Diencephalon (tissue), 1 donor: Measurements from ENCODE around the gene HUS1B. TPM values are rescaled to one million over a fixed set of nuclear protein-coding genes. Genes with fewer than 3 reads are reported as not detected.

Experiments
- total RNA-seq: library from RNA; depleted of rRNA; stranded (reverse); fragments of >200 nt; gene quantifications from one replicate; pipeline ENCODE4 v1.2.3, GENCODE V29; 2014

HUS1B gene
- 1.4 TPM for total RNA-seq

DNA sequence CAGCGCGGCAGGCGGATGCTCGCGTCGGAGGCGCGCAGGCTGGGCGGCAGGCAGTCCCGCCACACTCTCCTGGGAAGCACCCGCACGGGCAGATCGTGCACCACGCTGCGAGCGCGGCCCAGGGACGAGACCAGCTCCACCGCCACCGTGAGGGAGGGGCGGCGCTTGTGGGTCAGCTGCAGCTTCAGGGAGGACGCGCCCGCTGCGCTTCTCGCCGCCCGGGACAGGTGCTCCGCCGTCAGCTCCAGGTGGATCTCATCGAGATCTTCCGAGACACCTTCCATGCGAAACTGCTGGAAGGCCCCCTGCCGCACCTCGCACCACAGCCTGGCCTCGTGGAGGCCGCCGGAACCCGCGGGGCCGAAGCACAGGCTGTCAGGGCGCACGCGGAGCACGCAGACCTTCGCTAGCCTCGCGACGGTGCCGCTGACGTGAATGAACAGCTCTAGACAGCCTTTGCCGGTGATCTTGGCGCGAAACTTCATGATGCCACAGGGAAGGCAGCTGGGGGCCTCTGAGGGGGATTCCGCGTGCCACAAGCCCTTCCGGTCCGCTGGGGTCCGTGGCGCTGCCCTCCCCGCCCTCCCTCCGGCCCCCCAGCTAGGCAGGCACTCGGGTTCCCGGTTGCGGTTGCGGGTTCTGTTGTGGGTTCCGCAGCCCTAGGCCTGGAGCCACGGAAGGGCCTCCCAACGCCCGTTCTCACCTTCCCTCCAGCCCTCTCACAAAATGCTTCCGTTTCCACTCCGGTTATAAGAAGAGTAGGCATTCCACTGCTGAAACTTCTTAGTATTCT is at the start of gene HUS1B:
Gene HUS1B, minus strand, starts transcription at position 641 of the 793 bp plus-strand sequence. Its CDS starts 156 bp downstream, at position 485.

DNA sequence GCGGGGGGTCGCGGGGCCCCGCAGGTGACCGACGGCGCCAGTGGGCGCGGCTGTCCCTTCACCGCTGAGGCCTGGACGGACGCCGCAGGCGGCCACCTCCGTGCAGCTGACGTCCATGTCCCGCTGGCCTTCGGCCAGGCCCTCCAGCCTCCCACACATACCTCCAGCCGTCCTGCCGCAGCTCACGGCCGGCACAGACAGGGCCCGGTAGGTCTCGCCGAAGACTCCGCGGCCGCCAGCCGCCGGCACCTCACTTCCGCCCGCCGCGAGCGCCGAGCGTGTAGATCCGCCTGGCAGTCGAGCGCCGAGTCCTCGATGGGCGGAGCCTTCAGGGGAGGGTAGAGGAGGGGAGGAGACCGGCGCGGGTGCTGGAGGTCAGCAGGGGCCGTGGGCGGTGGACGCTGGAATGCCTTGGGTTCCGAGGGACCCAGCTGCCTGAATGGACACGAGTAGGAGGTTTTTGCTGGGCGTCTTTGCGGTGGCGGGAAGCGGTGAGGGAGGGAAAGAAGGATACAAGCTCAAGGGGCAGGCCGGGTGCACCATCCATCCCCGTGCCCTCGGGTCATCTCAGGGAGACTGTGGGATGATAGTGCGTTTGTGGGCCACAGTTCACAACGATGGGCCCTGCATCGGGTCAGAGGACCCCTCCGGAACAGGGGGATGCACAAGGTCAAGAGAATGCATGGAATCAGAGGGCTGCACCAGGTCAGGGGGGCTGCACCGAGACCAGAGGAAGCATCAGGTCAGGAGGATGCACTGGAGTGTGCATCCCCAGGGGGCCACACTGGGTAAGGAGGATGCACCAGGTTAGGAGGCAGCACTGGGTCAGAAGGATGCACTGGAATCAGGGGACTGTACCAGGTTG is 36.2 kb upstream of the HUS1B start, which contains the start of gene EXOC2:
Gene EXOC2, minus strand, starts transcription at position 282 of the 865 bp plus-strand sequence. CDS start 55,321 bp downstream, outside the sequence.

Other genes starting within 250 kb of the HUS1B start
- 52.1 TPM for gene EXOC2, start 36.0 kb upstream of the HUS1B start, total RNA-seq